Kasumi-1 (cell line): Measurements from ENCODE around the gene SEZ6.

ENCODE experiments used
- DNase-seq, 2 experiments: peaks; one replicate each; lab custom pipeline; 2025; lab: John Stamatoyannopoulos, UW

SEZ6 gene

GRCh38 chr17:28954886-28955285 is 50.9 kb downstream of the SEZ6 start:
- DNase-seq, result no peak

GRCh38 chr17:28953444-28954118 is 52.3 kb downstream of the SEZ6 start:
- peak; percentile 43 to 44 for DNase-seq

GRCh38 chr17:28951991-28952975 is 53.5 kb downstream of the SEZ6 start:
- peak; percentile 99 for DNase-seq

- peak; percentile 99 for DNase-seq
Observed at GRCh38 chr17:28951428-28951990, 54.3 kb downstream of the SEZ6 start, which contains the start of gene PHF12. Gene PHF12 (minus strand): TSS chr17:28951518. CDS start chr17:28950960, 558 bp downstream.

DNA sequence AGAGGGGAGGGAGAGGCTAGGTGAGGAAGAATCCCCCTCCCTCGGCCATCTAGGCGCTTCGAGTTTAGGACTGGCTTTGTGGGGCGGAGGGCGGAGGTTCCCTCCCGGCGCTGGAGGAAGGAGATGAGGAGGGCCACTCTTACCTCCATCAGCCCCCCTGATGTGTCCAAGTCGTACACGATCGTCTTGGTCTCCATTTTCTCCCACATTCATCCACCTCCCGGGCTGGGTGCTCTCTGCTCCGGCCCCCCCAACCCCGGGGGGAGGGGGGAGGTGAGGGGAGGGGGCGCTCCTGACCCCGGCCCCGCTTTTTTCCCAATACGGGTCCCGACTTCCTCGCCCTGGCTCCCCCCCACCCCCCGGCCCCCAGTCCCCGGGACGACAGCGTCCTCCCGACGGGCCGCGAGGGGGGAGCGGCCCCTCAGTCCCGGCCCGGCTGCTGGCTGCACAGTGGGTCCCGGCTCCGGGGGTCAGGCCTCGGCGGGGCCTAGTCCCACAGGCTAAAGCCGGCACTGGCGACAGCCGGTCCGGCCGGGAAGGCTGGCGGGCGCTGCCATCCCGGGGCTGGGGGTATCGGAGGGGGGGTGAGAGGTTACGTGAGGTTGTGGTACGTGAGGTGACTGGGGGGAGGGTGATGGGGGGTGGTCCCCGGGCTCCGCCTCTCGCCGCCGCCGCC is 54.9 kb downstream of the SEZ6 start:
- DNase-seq, result no peak

DNA sequence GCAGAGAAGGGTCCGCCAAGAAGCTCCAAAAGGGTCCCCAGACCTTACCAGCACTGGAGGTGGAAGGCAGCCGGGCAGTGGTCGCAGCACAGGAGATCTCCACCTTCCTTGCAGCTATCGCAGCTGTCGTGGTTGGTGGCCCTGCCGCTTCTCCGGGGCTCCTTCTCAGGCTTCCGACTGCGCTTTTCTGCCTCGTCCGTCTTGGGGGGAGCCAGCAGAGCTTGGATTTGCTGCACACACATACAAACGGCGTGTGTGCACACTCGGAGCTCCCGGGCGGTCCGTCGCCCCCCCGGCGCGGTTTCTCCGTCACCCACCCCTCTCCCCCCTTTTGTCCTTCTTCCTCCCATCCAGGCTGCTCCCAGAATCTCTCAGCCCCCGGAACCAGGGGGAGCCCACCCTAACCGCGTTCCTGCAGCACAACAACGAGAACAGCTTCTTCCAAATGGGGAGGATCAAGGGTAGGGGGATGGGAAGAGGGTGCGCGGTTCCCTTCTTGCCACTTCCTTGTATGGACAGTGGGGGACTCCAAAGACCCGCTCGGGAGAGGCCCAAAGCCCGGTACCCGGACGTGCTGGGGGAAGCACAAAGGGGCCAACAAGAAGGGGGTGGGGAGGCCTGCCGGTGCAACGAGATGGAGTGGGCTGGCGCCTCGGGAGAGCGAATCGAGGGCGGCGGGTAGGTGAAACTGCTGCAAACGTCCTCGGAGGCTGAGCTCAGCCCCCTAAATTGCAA is 55.6 kb downstream of the SEZ6 start:
- peak; percentile 42 to 61 for DNase-seq

DNA sequence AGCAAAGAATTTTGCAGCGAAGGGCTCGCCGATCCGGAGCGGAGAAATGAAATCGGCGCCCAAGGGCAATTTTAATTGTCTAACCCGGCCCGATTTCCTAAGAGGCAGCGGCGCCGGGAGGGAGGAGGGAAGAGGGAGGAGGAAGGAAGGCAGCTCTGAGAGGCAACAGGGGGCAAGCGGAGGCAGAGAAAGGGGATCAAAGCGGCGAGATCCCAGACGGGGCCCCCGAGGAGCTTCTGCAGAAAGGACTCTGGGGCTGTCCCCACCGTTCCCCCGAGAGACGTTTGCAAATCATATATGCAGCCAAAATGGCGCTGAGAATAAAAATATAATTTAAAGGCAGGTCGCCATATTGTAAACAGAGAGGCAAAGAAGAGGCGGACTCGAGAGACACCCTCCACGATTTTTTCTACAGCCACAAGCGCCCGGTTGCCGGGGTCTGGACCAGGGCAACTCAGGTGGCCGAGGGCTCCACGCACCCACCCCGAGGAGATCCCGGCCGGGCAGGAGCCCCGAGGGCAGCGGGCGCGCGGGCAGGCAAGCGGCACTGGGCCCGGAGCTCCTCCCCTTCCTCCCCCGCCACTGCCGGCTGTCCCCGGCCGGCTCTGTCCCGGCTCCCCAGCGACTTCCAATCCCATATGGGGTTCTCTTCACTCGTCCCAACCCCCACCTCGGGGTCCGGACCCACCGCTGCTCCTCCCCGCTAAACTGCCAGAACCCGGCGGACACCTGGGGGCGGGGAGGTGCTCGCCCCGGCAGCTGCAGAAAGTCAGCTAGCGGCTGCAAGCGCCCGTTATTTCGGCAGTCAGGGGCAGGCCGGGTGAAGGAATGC is 56.4 kb downstream of the SEZ6 start:
- DNase-seq, result peak; percentile 46 to 67

DNA sequence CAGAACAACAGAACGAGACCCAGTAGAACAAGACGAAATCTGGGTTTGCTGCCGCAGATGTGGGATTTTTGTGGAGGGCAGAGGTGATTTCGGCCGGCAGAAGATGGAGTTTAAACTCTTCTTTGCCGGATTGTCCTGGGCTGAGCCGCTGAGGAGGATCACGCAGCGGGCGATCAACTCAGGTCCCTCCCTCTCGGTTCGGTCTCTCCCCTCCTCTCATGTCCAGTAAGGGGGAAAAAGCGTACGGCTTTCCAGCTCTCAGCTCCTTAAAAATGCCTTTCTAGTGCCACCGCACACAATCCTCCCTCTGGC is 57.0 kb downstream of the SEZ6 start:
- no peak for DNase-seq

DNA sequence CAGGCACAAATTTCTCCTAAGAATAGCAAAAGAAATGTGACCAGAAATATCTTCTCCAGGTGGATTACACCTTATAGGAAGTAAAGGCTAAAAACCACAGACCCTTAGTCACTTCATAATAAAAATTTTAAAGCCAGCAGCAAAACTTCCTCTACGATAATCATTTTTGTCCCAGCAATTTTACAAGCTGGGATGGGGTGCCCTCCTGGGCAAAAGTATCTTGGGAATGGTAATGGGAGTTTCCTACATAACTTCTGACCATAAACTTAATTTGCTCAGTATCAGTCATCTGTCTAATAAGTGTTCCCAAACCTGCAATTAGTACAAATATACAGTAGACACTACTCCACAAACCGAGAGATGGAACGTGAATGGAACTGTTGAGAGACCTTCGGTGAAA is 57.5 kb downstream of the SEZ6 start:
- DNase-seq, result no peak

DNA sequence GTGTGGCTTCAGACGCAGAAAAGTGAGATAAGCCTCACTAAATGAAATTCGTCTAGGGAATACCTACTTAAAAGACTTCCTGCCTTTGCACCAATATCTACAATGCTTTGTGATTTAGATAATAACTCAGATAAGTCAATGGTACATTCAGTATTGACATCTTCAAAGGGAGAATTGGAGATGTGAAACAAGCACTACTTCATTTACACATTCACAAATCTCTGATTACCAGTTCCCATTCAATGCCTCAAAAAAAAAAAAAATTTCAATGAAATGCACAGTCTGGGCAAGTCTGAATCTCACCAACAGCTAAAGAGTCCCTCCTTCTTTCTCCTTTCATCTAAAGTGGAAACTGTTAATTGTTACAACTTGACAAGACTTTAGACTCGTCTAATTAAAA is 58.2 kb downstream of the SEZ6 start:
- DNase-seq, result no peak

DNA sequence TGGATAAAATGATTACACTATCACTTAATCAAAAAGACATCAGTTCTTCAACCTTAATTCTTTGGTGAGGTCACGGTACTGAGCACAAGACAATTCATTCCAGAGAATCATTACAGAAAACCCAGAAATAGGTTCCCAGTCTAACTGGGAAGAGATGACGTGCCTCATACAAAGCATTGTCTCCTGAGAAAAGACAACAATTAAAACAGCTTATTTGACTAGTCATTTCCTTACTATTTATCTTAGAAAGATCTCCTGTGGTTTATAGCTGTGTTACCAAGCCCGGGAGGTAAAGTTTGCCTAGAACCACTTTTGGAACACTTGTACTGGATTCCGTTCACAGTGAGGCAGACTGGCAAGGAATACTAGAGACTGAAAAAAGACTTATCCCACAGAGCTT is 59.6 kb downstream of the SEZ6 start:
- no peak for DNase-seq

- DNase-seq, result no peak
Observed at GRCh38 chr17:28944862-28945741, 60.7 kb downstream of the SEZ6 start.

DNA sequence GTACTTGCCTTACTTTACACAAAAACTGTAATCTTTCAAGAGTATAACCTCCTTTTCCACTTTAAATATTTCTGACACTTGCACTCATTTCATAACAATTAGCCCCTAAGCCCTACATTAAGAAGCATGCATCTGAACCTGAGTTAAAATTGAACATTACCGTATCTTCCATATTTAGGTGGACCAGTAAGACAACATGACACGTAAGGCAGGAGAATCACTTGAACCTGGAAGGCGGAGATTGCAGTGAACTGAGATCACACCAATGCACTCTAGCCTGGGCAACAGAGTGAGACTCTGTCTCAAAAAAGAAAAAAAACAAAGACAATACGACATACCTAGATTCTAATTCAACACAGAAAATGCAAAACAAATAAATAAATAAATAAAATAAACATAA is 61.5 kb downstream of the SEZ6 start:
- DNase-seq, result no peak

GRCh38 chr17:28942925-28943324 is 62.9 kb downstream of the SEZ6 start:
- no peak for DNase-seq

DNA sequence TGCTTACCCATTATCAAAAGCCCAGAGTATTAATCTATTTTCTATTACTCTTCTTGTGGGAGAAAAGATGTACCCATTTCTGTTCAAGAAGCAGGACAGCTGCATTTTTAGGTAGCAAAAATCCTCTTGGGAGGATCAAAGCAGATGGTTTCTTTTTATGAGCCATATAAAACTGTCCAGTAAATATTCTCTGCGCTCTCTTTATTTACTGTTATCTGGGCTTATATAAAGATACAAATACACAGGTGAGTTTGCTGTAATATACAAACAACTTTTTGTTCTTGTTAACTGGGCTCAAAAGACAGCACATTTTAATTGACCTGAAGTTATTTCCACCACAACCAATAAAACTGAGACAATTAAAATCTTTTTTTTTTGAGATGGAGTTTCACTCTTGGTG is 64.6 kb downstream of the SEZ6 start:
- DNase-seq, result no peak

DNA sequence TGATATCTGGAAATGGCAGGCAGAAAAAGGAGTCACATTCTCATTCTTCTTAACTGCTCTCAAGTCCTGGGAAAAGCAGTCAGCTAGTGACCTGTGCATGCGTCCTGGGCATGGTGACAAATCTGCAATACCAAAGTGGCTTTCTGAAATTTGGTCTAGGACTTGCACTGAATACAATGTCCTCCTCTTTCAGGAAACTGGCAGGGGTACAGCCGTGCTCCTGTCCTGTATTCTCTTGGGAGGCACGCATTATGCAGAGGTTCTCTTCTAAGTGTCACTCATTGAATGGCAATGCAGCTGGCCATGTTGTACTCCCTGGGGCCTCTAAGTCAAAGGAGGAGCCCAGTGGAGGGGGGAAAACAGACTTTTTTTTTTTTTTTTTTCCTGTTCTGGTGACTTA is 65.2 kb downstream of the SEZ6 start:
- DNase-seq, result no peak

DNA sequence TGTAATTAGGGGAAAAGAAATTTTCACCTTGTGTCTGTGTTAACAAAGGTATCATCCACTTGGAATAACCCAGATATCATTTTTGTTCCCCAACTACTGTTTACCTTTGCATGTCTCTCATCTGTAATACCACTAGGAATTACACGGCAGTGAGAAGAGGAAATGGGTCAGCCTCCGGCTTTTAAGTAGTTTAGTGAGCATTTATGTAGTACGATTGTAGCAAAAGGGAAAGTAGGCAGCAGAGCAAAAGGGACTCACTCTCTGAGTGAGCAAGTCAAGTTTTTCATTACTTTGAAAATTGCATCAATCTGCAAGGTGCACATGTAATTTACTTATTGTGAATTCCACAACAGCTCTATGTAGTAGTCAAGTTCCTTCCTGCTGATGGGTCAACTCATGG is 65.7 kb downstream of the SEZ6 start:
- no peak for DNase-seq

DNA sequence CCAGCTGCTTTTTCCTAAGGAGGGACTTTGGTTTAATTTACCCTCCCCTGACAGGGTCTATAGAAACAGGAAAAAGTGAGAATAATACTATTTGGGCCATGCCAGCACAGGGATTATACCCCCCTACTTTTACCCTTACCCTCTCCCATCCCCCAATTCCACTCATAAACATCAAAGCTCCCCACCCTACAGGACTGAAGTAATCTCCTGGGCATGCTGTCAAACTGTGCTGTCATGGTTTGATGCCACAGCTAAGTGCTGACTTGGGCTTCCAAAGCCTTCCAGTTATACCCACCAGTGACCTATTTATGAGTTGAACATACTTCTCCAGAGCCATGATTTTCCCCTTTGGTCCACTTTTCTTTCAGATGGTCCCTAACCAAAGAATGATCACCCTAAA is 67.3 kb downstream of the SEZ6 start:
- DNase-seq, result no peak

GRCh38 chr17:28937044-28937729 is 68.6 kb downstream of the SEZ6 start:
- DNase-seq, result peak; percentile 14 to 35
